Astrocyte (in vitro differentiated cells and primary cell): ENCODE results near the gene KRT5.

Experiments
- EZH2 ChIP-seq: IDR thresholded peaks from 2 replicates; pipeline ENCODE4 v1.6.1; 2012; ENCODE audit warnings: mild to moderate bottlenecking, low read length, inconsistent platforms; ENCODE audit not compliant: insufficient read depth
- TF ChIP-seq, protein P1 (sequence below): IDR thresholded peaks from 2 replicates; pipeline ENCODE4 v1.5.1; 2011; ENCODE audit warnings: low read depth, mild to moderate bottlenecking, inconsistent platforms, low read length, moderate library complexity; ENCODE audit not compliant: insufficient read depth

- TF ChIP-seq, protein P1, sequence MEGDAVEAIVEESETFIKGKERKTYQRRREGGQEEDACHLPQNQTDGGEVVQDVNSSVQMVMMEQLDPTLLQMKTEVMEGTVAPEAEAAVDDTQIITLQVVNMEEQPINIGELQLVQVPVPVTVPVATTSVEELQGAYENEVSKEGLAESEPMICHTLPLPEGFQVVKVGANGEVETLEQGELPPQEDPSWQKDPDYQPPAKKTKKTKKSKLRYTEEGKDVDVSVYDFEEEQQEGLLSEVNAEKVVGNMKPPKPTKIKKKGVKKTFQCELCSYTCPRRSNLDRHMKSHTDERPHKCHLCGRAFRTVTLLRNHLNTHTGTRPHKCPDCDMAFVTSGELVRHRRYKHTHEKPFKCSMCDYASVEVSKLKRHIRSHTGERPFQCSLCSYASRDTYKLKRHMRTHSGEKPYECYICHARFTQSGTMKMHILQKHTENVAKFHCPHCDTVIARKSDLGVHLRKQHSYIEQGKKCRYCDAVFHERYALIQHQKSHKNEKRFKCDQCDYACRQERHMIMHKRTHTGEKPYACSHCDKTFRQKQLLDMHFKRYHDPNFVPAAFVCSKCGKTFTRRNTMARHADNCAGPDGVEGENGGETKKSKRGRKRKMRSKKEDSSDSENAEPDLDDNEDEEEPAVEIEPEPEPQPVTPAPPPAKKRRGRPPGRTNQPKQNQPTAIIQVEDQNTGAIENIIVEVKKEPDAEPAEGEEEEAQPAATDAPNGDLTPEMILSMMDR, result no peak
- no peak for TF ChIP-seq EZH2
These were observed 31.5 kb downstream of the KRT5 start for GRCh38 chr12:52488736-52489135.
